Retinal pigment epithelial cell (primary cell): ENCODE results near the gene DAZAP2.
"Not testable (repeated sequence)": the region's sequence is repeated elsewhere in the genome, so short reads cannot be mapped to it uniquely, and the experiment has no call there.

Experiments
- DNase-seq: peaks from one replicate; pipeline ENCODE4 v3.0.0-alpha.2; 2010; ENCODE audit warnings: low read depth
- H3K4me3 ChIP-seq: 2 replicates; pipeline ENCODE4 v1.5.1; 2011; ENCODE audit warnings: mild to moderate bottlenecking, low read length, control low read depth, moderate library complexity
- CTCF ChIP-seq: conservative IDR thresholded peaks from 2 replicates; pipeline ENCODE4 v1.5.1; 2011; ENCODE audit warnings: low read depth, low read length, control low read depth, inconsistent platforms

Gene DAZAP2

GRCh38 chr12:51225234-51225633 is 13.4 kb upstream of the DAZAP2 start:
- no peak overlapping the region for H3K4me3 ChIP-seq
- no peak for TF ChIP-seq CTCF
- DNase-seq, result no peak

DNA sequence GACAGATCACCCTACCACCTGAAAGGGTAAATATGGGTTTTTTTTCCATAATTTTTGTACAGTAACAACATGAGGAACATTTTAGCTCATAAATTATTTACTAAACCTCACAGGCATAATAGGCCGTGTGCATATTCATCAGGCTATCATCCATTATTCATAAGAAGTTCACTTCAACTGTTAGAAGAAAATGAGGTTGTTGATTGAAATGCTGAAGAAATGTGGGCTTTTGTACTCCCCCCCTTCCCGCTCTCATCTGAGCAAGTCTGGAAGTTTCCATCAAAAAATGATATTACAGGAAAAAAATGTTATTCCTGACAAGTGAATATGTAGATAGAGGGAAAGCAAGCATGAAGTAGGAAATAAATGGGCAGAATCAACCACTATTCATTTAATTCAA is 12.9 kb upstream of the DAZAP2 start:
- no peak for DNase-seq
- TF ChIP-seq CTCF, result no peak
- no peak overlapping the region for H3K4me3 ChIP-seq

- not testable (repeated sequence) for DNase-seq, H3K4me3 ChIP-seq
Measured at GRCh38 chr12:51227112-51227511, 11.5 kb upstream of the DAZAP2 start.

DNA sequence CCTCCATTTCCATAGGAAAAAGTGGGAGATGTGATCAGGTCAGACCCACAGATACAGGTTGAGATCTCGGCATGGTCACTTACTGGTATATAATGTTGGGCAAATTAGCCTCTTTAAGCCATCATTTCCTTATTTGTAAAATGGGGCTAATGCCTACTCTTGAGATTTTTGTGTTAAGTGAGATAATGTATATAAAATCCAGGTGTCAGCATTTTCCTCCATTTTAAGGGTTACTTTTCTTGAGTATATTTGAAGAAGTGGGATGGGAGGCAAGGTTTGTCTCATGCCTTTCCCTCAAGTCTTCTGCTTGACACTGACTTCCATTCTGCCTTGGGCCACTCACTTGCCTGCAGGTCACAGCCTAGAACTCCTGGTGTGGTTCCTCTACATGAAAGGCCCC is 10.7 kb upstream of the DAZAP2 start:
- DNase-seq, result no peak
- no peak overlapping the region for H3K4me3 ChIP-seq
- no peak for TF ChIP-seq CTCF

- no peak overlapping the region for H3K4me3 ChIP-seq
- DNase-seq, result no peak
- no peak for TF ChIP-seq CTCF
Measured at GRCh38 chr12:51229116-51229809, 9.4 kb upstream of the DAZAP2 start.

DNA sequence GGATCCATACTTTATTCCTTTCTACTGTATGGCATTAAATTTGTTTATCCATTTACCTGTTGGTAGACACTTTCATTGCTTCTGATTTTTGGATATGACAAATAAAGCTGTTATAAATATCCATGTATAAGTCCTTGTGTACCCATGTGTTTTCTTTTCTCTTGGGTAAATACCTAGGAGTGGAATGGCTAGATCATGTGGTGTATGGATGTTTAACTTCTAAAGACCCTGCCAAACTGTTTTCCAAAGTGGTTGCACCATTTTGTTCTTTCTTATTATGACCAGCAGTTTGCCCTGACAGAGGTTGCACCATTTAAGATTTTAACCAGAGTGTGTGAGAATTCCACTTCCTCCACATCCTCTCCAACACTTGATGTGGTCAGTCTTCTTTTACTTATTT is 6.0 kb upstream of the DAZAP2 start:
- DNase-seq, result no peak
- no peak for TF ChIP-seq CTCF
- no peak overlapping the region for H3K4me3 ChIP-seq

- TF ChIP-seq CTCF, result no peak
- no peak for DNase-seq
- H3K4me3 ChIP-seq, result no peak overlapping the region
Measured at GRCh38 chr12:51234530-51234929, 4.1 kb upstream of the DAZAP2 start.
